GM18870 (cell line): Measurements from ENCODE around the gene PTPN4.
A peak's percentile ranks its signal among the peaks of the same experiment; 100 is the strongest.
"Not testable (repeated sequence)": the region's sequence is repeated elsewhere in the genome, so short reads cannot be mapped to it uniquely, and the experiment has no call there.

Experiments used
- ATAC-seq: cut with Tn5 transposase; IDR thresholded peaks from one replicate; pipeline ENCODE4 v1.9.1; 2021; ENCODE audit warnings: moderate library complexity; ENCODE audit not compliant: unreplicated experiment

PTPN4 gene

DNA sequence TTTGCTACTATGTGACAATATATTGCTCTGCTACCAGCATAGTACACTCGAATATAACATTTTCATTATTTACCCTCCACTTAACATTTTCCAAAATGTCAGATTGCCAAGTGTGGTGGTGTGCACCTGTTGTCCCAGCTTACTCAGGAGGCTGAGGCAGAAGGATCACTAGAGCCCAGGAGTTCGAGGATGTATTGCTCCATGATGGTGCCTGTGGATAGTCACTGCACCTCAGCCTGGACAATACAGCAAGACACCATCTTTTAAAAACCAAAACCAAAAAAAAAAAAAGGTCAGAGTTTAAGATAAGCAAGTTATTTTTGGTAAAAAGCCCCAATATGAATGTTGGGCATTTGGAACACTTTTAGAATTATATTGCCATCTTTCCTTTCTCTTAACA is 178.0 kb downstream of the PTPN4 start:
- ATAC-seq = no peak

DNA sequence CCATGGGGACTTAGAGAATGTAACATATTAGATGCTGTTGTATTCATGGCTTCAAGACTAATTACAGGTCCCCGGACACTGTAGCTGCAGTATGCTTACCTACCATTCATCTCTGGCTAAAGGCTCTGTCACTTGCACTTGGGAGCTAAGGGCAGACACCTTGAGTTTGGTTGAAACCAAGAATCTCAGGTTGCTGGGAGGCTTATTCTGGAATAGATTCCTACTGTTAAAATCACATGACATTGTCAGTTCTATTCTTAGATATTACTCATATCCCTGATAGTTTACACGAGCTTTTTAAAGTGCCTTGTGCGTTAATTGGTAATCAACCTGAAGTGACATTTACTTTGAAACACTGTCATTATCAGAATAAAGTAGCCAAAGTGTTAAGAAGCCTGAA is 180.2 kb downstream of the PTPN4 start:
- no peak for ATAC-seq

GRCh38 chr2:119940856-119941255 is 181.1 kb downstream of the PTPN4 start:
- ATAC-seq = no peak

DNA sequence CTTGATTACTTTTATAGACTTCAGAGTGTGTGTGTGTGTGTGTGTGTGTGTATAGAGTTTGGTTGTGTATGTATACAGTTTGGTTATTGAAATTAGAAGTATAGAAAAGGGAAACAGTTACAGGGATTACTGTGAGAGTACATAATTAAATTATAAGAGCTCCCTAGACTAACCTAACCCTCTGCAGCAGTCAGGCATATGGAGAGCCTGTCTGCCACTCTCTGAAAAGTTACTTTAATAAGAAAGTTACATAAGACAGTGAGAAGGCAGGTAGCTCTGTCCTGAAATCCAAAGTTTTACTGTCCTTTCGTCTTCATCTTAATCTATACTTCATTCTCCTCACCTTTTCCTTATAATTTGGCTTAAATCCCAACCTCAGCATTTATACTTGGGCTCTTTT is 181.7 kb downstream of the PTPN4 start:
- ATAC-seq = no peak

GRCh38 chr2:119941981-119942513 is 182.3 kb downstream of the PTPN4 start:
- no peak for ATAC-seq

DNA sequence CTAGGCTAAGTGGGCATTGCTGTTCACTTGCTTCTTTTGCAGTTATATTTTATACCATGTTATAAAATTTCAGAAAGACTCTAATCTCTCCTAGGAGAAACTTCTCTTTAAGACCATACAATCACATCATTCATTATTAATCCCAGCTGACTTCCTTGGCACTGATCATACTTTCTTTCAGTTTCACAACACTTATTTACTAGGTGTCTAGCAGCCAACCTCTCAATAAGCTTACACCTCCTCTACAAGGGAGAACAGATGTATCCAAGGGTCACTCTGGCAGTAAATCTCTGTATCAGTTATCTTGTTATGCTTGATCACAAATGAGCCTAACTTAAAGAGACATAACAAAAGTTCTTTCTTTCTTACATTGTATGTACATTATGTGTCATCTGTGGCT is 183.3 kb downstream of the PTPN4 start:
- no peak for ATAC-seq

GRCh38 chr2:119947535-119947934 is 187.8 kb downstream of the PTPN4 start:
- ATAC-seq = no peak

DNA sequence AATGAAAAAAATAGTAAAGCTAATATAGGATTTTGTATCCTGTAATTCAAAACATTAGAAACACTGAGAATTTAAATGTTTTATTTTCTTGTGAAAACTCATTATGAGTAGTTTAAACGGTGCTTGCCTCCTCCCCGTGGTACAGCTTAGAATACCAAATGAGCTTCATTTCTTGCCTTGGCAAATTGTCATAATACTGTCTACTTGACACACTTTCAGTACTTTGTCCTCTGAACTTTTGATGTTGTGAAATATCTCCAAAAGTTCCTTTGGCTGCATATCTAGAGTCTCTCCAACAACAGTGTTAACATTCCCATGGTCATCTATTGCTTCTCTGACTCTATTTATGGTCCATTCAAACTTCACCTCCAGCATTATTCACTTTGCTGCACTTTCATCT is 191.2 kb downstream of the PTPN4 start:
- no peak for ATAC-seq

DNA sequence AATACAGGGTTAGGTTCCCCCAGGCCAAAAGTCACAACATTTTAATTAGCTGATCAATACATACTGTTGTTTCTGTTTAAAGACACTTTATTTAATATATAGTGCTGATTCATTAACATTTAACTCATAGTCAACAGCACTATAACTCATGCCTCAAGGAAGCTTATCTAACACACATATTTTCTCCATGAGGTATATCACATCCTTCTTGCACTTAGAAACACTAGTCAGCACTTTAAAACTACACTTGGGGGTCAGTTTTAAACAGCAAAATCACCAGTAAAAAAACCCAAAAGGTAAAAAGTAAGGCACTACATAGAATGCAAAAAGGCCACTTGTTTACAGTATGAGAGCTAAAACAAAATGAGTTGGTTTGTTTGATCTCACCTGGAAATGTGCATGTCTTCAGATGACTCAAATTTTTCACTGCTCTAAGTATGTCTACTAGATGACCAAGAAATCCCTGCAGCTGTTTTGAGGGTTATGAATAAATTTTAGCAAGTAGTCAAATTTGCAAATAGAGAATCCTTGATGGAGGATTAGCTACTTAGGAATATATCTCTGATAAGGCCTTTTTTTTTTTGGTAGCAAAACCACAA is 199.0 kb downstream of the PTPN4 start:
- no peak for ATAC-seq

DNA sequence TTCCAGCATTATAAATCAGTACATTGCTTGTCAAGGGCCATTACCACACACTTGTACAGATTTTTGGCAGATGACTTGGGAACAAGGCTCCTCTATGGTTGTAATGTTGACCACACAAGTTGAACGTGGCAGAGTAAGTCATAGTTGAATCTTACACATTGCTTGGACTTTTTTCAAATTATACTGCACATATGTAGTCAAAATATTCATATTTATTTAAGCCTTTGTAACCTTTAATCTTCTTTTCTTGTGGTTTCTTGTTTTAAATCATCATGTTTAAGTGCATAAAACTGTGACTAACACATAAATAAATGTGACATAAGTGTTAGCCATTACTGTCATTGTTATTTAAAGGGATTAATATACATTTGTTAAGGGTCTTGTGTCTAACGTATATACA is 201.1 kb downstream of the PTPN4 start:
- ATAC-seq = no peak

DNA sequence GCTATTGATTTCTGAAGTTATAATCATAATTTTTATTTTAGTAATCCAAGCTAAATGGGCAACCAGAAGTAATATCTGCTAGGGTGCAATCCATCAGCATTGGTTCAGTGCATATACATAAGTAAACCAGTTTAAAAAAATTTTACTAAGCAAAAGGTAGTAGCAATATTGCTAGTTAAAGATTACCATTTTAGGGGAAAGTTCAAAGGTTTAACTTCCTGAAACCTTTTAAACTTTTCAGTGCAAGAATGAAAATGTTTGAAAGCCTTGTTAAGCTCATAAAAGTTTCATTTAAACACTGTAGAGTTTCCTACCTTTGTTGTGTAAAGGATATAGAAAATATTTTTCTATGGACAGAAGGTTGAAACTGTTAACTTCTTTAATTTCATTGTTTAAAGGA is 222.2 kb downstream of the PTPN4 start:
- no peak for ATAC-seq

GRCh38 chr2:119982506-119982905 is 222.8 kb downstream of the PTPN4 start:
- ATAC-seq = no peak

DNA sequence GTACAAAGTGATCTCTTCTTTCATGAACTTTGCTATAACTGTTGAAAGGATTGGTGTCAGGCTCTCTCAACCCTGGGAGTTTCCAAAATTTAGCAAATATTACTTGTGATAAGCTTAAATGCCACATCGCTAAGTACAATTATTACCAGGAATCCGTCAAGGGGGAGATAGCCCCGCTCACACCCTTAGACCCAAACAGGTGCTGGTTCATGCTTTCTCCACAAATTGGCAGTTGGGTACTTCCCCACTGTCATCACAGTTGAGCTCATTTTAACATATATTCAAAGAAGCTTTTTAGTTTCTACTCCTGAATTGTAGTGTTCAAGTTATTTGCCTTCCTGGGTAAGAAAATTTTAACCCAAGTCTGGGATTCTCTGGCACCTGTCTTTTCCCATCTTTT is 223.4 kb downstream of the PTPN4 start:
- no peak for ATAC-seq

- no peak for ATAC-seq
Observed at GRCh38 chr2:119996148-119996547, 236.4 kb downstream of the PTPN4 start.

DNA sequence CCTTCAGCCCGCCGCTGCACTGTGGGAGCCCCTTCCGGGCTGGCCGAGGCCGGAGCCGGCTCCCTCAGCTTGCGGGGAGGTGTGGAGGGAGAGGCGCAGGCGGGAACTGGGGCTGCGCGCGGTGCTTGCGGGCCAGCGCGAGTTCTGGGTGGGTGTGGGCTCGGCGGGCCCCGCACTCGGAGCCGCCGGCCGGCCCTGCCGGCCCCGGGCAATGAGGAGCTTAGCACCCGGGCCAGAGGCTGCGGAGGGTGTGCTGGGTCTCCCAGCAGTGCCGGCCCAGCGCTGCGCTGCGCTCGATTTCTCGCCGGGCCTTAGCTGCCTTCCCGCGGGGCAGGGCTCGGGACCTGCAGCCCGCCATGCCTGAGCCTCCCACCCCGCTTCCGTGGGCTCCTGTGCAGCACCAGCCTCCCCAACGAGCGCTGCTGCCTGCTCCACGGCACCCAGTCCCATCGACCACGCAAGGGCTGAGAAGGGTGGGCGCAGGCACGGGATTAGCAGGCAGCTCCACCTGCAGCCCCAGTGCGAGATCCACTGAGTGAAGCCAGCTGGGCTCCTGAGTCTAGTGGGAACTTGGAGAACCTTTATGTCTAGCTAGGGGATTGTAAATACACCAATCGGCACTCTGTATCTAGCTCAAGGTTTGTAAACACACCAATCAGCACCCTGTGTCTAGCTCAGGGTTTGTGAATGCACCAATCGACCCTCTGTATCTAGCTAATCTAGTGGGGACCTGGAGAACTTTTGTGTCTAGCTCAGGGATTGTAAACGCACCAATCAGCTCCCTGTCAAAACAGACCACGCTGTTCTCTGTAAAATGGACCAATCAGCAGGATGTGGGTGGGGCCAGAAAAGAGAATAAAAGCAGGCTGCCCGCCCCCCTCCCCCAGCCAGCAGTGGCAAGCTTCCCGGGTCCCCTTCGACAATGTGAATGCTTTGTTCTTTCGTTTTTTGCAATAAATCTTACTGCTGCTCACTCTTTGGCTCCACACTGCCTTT is 237.5 kb downstream of the PTPN4 start:
- not testable (repeated sequence) for ATAC-seq

DNA sequence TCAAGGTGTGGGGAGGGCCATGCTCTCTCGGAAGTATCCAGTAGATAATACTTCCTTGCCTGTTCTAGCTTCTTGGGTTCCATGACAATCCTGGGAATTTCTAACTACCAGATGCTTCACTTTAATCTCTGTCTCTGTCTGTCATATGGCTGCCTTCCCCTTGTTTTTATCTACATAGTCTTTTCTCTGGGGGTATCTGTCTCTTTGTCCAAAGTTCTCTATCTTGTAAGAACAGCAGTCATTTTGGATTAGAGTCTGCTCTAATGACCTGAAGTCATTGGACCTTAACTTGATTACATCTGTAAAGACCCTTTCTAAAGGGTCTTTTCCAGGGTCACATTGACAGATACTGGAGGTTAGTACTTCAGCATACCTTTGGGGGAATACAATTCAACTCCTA is 241.7 kb downstream of the PTPN4 start:
- ATAC-seq = no peak

DNA sequence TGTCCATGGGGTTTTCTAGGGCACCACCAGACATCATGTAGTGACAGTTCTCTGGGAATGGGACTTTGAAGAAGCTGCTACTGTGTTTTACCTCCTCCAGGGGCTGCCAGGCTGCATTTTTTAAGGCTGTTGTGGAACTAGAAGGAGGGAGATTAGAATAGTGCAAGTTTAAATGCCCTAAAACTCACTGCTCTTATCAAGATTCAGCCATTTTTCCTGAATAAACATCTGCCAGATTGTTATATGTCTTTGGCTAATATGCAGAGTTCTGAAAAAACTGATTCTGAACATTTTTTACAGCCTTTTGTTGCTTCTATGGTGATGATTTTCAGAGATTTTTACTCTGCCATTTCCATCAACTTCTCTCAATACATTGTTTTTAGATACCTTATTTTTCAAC is 244.5 kb downstream of the PTPN4 start:
- ATAC-seq = no peak

DNA sequence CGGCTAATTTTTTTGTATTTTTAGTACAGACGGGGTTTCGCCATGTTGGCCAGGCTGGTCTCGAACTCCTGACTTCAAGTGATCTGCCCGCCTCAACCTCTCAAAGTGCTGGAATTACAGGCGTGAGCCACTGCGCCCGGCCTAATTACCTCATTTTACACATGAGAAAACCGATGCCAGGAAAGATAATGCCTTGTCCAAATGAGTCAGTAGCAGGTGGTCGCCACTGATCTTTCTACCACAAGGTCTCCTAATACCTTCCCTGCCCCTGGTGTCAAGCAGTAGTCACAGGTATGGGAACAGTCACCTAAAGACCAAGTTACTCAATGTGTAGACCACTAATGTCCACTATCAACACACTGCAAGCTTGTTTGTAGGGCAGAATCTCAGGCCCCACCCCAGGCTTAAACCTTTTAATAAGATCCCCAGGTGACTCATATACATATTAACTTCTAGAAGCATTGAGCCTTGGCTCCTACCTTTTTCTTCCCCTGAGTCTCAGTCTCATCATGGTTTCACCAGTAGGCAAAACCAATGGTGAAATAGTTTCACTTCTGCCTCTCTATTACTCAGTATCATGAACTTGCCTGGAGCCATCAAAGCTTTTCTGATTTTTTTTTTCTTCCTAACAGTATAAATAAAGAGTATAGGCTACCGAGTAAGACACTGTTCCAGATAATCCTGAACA is 246.3 kb downstream of the PTPN4 start:
- peak; percentile 96 for ATAC-seq

DNA sequence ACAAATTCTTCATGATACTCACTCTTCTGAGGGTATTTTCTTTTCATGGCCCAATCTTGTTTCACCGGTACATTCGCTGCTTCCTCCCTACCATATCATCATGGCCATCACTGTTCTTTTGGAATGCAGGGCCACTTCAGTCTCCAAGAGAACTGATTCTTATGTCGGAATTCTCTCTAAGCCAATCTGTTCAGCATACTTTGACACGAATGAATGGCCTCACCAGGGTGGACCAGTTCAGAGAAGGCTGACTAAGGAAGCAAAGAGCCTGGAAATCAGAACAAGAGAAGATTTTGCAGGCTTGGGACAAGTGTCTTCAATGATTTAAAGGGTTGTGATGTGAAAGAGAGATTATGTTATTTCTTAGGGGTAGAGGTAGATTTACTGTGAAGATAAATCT is 248.1 kb downstream of the PTPN4 start:
- no peak for ATAC-seq

DNA sequence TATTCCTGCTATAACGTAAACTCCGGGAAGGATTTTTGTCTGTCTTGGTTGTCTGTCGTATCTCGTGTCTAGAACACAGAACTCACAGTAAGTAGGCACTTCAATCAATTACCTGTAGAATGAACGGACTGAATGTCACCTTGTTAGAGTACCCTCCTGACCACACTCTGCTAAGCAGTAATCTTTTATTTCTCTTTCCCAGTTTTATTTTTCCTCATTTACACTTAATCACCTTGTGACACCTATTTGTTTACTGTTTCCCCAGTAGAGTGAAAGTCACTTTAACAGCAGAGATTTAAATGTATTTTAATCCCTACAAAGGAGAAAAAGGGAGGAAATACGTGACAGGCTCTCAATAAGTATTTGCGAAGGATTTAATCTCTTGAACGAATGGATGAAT is 252.6 kb downstream of the PTPN4 start:
- no peak for ATAC-seq

GRCh38 chr2:120012771-120013596 is 253.3 kb downstream of the PTPN4 start, which contains the start of gene EPB41L5:
TSS of gene EPB41L5 (plus strand) at chr2:120013077. CDS start at chr2:120019085, 6,008 bp downstream.
- ATAC-seq = peak; percentile 69
